HepG2 (cell line): ENCODE measurements around the gene B3GALT6. TPM values are rescaled to one million over a fixed set of nuclear protein-coding genes. Genes with fewer than 3 reads are reported as not detected.

Source experiments
- ATAC-seq: fragments of 200-7000 bp; cut with Tn5 transposase; 3 replicates; pipeline ENCODE4 v1.9.1; 2020; ENCODE audit warnings: mild to moderate bottlenecking, moderate library complexity
- BruUV-seq: library from RNA; stranded (reverse); fragments of 400-500 nt; replicated peaks from 2 replicates; lab custom pipeline; 2021; lab: Mats Ljungman, UMichigan
- CTCF ChIA-PET: fragments of 300-600 bp; formaldehyde crosslinking; extraction: SDS; loops from one replicate; lab custom pipeline; 2021; ENCODE audit warnings: low total read pairs, inconsistent platforms, low intra/inter-chr PET ratio; lab: Yijun Ruan, JAX
- POLR2A ChIA-PET: fragments of 350-600 bp; sonication (Branson Sonifier 250); formaldehyde crosslinking; loops from one replicate; lab custom pipeline; 2020; ENCODE audit warnings: antibody characterized with exemption, inconsistent platforms; lab: Yijun Ruan, JAX
- DNase-seq: peaks from one replicate; pipeline ENCODE4 v3.0.0-alpha.2; 2015; ENCODE audit warnings: low spot score
- FAIRE-seq: peaks from 3 replicates; lab custom pipeline; 2011; peaks lifted over from hg19 to GRCh38; lab: Jason Lieb, UNC
- H2AFZ ChIP-seq: one replicate; pipeline ENCODE4 v1.6.1; 2011; ENCODE audit warnings: low read length, inconsistent platforms
- H3K27ac ChIP-seq: fragments of 300-600 bp; 3 replicates; pipeline ENCODE4 v1.8.0; 2011; ENCODE audit warnings: mixed run types, mild to moderate bottlenecking, mixed read lengths, low read length, inconsistent platforms; ENCODE audit not compliant: insufficient read depth; ENCODE audit errors: extremely low read length
- H3K27me3 ChIP-seq, 2 experiments: fragments of 200-600 bp in 1 of 2; 2 replicates in 1 of 2; 3 replicates in 1 of 2; pipeline versions ENCODE4 v1.6.0 to v1.8.0; 2011; ENCODE audit warnings: low read length in 2 of 2, mild to moderate bottlenecking in 2 of 2, moderate library complexity in 2 of 2, inconsistent platforms in 1 of 2; ENCODE audit not compliant: insufficient read depth in 2 of 2, control insufficient read depth in 1 of 2
- H3K36me3 ChIP-seq, 2 experiments: fragments of 200-600 bp in 1 of 2; replicated peaks in 1 of 2; 2 replicates in 1 of 2; 3 replicates in 1 of 2; pipeline versions ENCODE4 v1.5.1 to v1.8.0; 2011; ENCODE audit warnings: low read length in 2 of 2, inconsistent platforms in 1 of 2; ENCODE audit not compliant: insufficient read depth in 2 of 2, control insufficient read depth in 1 of 2
- H3K4me1 ChIP-seq: 2 replicates; pipeline ENCODE4 v1.5.1; 2012; ENCODE audit warnings: low read length, inconsistent platforms; ENCODE audit not compliant: insufficient read depth
- H3K4me2 ChIP-seq: 2 replicates; pipeline ENCODE4 v1.6.0; 2011; ENCODE audit warnings: low read depth, low read length, inconsistent platforms
- H3K4me3 ChIP-seq, 3 experiments: fragments of 200-600 bp in 1 of 3; sonication (generic), shearing (Covaris generic) in 1 of 3; replicated peaks in 1 of 3; 2 replicates each; pipeline ENCODE4 v1.5.1; 2011 to 2016; ENCODE audit warnings: low read length in 3 of 3, inconsistent platforms in 2 of 3, low read depth in 2 of 3, mild to moderate bottlenecking in 2 of 3, control low read depth in 1 of 3, mixed read lengths in 1 of 3; ENCODE audit not compliant: insufficient read depth in 1 of 3
- H3K79me2 ChIP-seq: one replicate; pipeline ENCODE4 v1.6.1; 2011; ENCODE audit warnings: low read length, inconsistent platforms; ENCODE audit not compliant: insufficient read depth
- H3K9ac ChIP-seq: 2 replicates; pipeline ENCODE4 v1.6.0; 2011; ENCODE audit warnings: mild to moderate bottlenecking, low read depth, low read length, inconsistent platforms; ENCODE audit not compliant: insufficient read depth
- H3K9me3 ChIP-seq: 2 replicates; pipeline ENCODE4 v1.5.1; 2012; ENCODE audit warnings: mild to moderate bottlenecking, low read length
- H4K20me1 ChIP-seq: 2 replicates; pipeline ENCODE4 v1.6.0; 2011; ENCODE audit warnings: inconsistent platforms, mild to moderate bottlenecking, low read length, moderate library complexity; ENCODE audit not compliant: insufficient read depth
- CREB1 ChIP-seq, 2 experiments: fragments of 450-650 bp in 1 of 2; IDR thresholded peaks; 2 replicates each; pipeline ENCODE4 v1.6.1; 2016 to 2017; ENCODE audit warnings: control low read depth in 1 of 2, mild to moderate bottlenecking in 1 of 2, missing compliant biosample characterization in 1 of 2, missing genetic modification characterization in 1 of 2
- HIC2 ChIP-seq: sonication (generic); formaldehyde crosslinking; IDR thresholded peaks from 2 replicates; pipeline ENCODE4 v1.9.0; 2022; ENCODE audit warnings: low read depth, missing genetic modification reagents
- HNRNPL ChIP-seq: fragments of 200-400 bp; formaldehyde crosslinking; IDR thresholded peaks from 2 replicates; pipeline ENCODE4 v1.6.1; 2017; ENCODE audit warnings: mild to moderate bottlenecking, low read depth, low read length
- HOXA5 ChIP-seq: sonication (generic); formaldehyde crosslinking; IDR thresholded peaks from 2 replicates; pipeline ENCODE4 v1.4.0; 2020; ENCODE audit warnings: missing genetic modification reagents
- NR2C2 ChIP-seq: sonication (generic); formaldehyde crosslinking; IDR thresholded peaks from 2 replicates; pipeline ENCODE4 v1.4.0; 2020; ENCODE audit warnings: missing genetic modification reagents, mild to moderate bottlenecking, moderate library complexity, borderline replicate concordance
- NR2F6 ChIP-seq, 2 experiments: IDR thresholded peaks; 2 replicates each; pipeline ENCODE4 v1.6.1; 2016; ENCODE audit warnings: antibody characterized with exemption in 1 of 2, mild to moderate bottlenecking in 1 of 2
- SOX13 ChIP-seq, 3 experiments: fragments of 450-650 bp in 1 of 3; sonication (generic) in 1 of 3; formaldehyde crosslinking in 1 of 3; IDR thresholded peaks in 2 of 3; conservative IDR thresholded peaks in 1 of 3; 2 replicates each; pipeline versions ENCODE4 v1.5.0 to v1.6.1; 2016 to 2020; ENCODE audit warnings: antibody characterized with exemption in 1 of 3, mild to moderate bottlenecking in 1 of 3, missing compliant biosample characterization in 1 of 3, missing genetic modification reagents in 1 of 3, moderate library complexity in 1 of 3
- SOX5 ChIP-seq: IDR thresholded peaks from 2 replicates; pipeline ENCODE4 v1.6.1; 2016; ENCODE audit warnings: borderline replicate concordance
- TBX2 ChIP-seq: sonication (generic); formaldehyde crosslinking; IDR thresholded peaks from 2 replicates; pipeline ENCODE4 v1.5.0; 2020; ENCODE audit warnings: missing genetic modification reagents, mild to moderate bottlenecking, borderline replicate concordance
- ZBTB33 ChIP-seq: sonication (generic); formaldehyde crosslinking; IDR thresholded peaks from 2 replicates; pipeline ENCODE4 v1.4.0; 2020; ENCODE audit warnings: missing genetic modification reagents
- ZBTB4 ChIP-seq: sonication (generic); formaldehyde crosslinking; IDR thresholded peaks from 2 replicates; pipeline ENCODE4 v1.4.0; 2020; ENCODE audit warnings: missing genetic modification reagents, mild to moderate bottlenecking, borderline replicate concordance
- ZSCAN25 ChIP-seq: sonication (generic); formaldehyde crosslinking; IDR thresholded peaks from 2 replicates; pipeline ENCODE4 v1.8.0; 2022; ENCODE audit warnings: mild to moderate bottlenecking, missing genetic modification reagents
- WGBS: methylation state at CpG from one replicate; pipeline ENCODE4 v1.1.6; 2017; ENCODE audit warnings: low lambda C conversion rate; 5-methylcytosine and 5-hydroxymethylcytosine counted together
- in situ Hi-C: cut with HindIII; loops from 2 replicates; pipeline ENCODE4 v1.10.0; 2017; ENCODE audit warnings: low pct_unique_long_range_greater_than_20kb; ENCODE audit not compliant: extremely low pct_ligation_motif_present
- intact Hi-C: fragments of 100-400 bp; cut with micrococcal nuclease; formaldehyde crosslinking; loops from one replicate; pipeline ENCODE4 v1.10.0; 2022; ENCODE audit not compliant: unreplicated experiment
- polyA plus RNA-seq, 8 experiments: library from polyadenylated mRNA; depleted of rRNA in 3 of 8; stranded (reverse) in 7 of 8; unstranded in 1 of 8; fragments of >200 nt; fragmentation: Illumina TruSeq in 4 of 8; extraction: Trizol in 4 of 8; gene quantifications; 2 replicates each; pipeline versions ENCODE4 v1.2.1 to v1.2.3, GENCODE V29; 2011 to 2016; ENCODE audit warnings: low read depth in 4 of 8, missing spikeins in 1 of 8, mixed read lengths in 1 of 8; ENCODE audit not compliant: insufficient read depth in 1 of 8
- total RNA-seq, 5 experiments: library from RNA; depleted of rRNA; stranded (reverse); fragments of >200 nt; fragmentation: Illumina TruSeq; extraction: Trizol; gene quantifications; 2 replicates each; pipeline ENCODE4 v1.2.3, GENCODE V29; 2016; ENCODE audit warnings: low read depth in 1 of 5

B3GALT6 gene
- total and polyA plus RNA-seq, 2 of the 13 experiments (the other 11 are each of a cell fraction or from before 2014, with no cell fraction given): 3.9 to 14.2 TPM

GRCh38 chr1:1199141-1199960, 32.7 kb upstream of the B3GALT6 start:
- H3K36me3 ChIP-seq: no peaks in the 10 kb centered on the region
- H3K4me1 ChIP-seq: peaks cover 22% of the 10 kb centered on the region
- ChIA-PET CTCF (no interaction called here), POLR2A (interaction anchor here (1.0 kb wide), 1 partner anchor 35 kb away, joined by 3 read pairs; no protein-coding TSS in a partner anchor)
- intact Hi-C loops (no loop called here), in situ Hi-C loops (no loop called here)
- no peaks in the 10 kb centered on the region for H4K20me1 ChIP-seq
- H3K27me3 ChIP-seq: peaks cover 16 to 48% of the 10 kb centered on the region in 2 experiments; a peak in 4 of 5 replicates
- H3K4me2 ChIP-seq: peak overlapping the region; percentile 23; the same call in 1 of the 2 replicates
- ATAC-seq: peak; percentile 11
- H3K27ac ChIP-seq: no peak overlapping the region
- no peaks in the 10 kb centered on the region for H3K79me2 ChIP-seq
- H3K4me3 ChIP-seq: no peak overlapping the region; a peak in 1 of 6 replicates
- peaks cover 8% of the 10 kb centered on the region for H3K9me3 ChIP-seq
- no peak for FAIRE-seq
- no peak overlapping the region for H2AFZ ChIP-seq
- WGBS: 15% methylated on average over 10 of the region's 22 CpGs
- no TSS peak for BruUV-seq
- DNase-seq: no peak
- no peak overlapping the region for H3K9ac ChIP-seq
- TF ChIP-seq NR2F6 (IDR thresholded peaks at IDR 0.05) (0 out of 2 replicates have a peak, but pooled peaks have one; percentile 19), NR2F6 (CRISPR knock-in tag; IDR thresholded peaks at IDR 0.05) (no peak), CREB1 (IDR thresholded peaks at IDR 0.05) (no peak), CREB1 (CRISPR knock-in tag; IDR thresholded peaks at IDR 0.05) (peak; percentile 64), ZBTB4 (CRISPR knock-in tag) (no peak), ZBTB33 (CRISPR knock-in tag) (peak; percentile 91), ZSCAN25 (CRISPR knock-in tag) (peak; percentile 97), HOXA5 (CRISPR knock-in tag) (no peak), HIC2 (peak; percentile 81), TBX2 (CRISPR knock-in tag) (peak; percentile 52; the same call in 1 of the 2 replicates), HNRNPL (peak; percentile 85), SOX13 (IDR thresholded peaks at IDR 0.05) (no peak), SOX13 (CRISPR knock-in tag; conservative IDR thresholded peaks at IDR 0.05 in 1 of 2, IDR thresholded peaks at IDR 0.05 in 1 of 2) (peak in 1 of 2 experiments; percentile 11; a peak in 1 of 4 replicates), SOX5 (CRISPR knock-in tag) (peak; percentile 35), NR2C2 (CRISPR knock-in tag) (peak; percentile 35; the same call in 1 of the 2 replicates)
